ENCODE results near the gene ASCL5. TPM values are rescaled to one million over a fixed set of nuclear protein-coding genes. Genes with fewer than 3 reads are reported as not detected.

Gene ASCL5
- total and polyA plus RNA-seq, 2 of the 13 experiments (the other 11 are each of a cell fraction or from before 2014, with no cell fraction given): not detected

GRCh38 chr1:201065686-201066085 lies 61.3 kb downstream of the ASCL5 start (continued):
- TF ChIP-seq, protein P1, sequence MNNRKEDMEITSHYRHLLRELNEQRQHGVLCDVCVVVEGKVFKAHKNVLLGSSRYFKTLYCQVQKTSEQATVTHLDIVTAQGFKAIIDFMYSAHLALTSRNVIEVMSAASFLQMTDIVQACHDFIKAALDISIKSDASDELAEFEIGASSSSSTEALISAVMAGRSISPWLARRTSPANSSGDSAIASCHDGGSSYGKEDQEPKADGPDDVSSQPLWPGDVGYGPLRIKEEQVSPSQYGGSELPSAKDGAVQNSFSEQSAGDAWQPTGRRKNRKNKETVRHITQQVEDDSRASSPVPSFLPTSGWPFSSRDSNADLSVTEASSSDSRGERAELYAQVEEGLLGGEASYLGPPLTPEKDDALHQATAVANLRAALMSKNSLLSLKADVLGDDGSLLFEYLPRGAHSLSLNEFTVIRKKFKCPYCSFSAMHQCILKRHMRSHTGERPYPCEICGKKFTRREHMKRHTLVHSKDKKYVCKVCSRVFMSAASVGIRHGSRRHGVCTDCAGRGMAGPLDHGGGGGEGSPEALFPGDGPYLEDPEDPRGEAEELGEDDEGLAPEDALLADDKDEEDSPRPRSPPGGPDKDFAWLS (CRISPR knock-in tag; IDR thresholded peaks at IDR 0.05; ENCODE audit: borderline replicate concordance): no peak
- TF ChIP-seq ZKSCAN1 (IDR thresholded peaks at IDR 0.05; ENCODE audit: low read length) (no peak), NR2C2 (CRISPR knock-in tag; IDR thresholded peaks at IDR 0.05; ENCODE audit: borderline replicate concordance) (no peak), HIVEP1 (CRISPR knock-in tag; IDR thresholded peaks at IDR 0.05) (no peak), KLF9 (CRISPR knock-in tag; IDR thresholded peaks at IDR 0.05; ENCODE audit: low read depth) (no peak)
- TF ChIP-seq, protein P2, sequence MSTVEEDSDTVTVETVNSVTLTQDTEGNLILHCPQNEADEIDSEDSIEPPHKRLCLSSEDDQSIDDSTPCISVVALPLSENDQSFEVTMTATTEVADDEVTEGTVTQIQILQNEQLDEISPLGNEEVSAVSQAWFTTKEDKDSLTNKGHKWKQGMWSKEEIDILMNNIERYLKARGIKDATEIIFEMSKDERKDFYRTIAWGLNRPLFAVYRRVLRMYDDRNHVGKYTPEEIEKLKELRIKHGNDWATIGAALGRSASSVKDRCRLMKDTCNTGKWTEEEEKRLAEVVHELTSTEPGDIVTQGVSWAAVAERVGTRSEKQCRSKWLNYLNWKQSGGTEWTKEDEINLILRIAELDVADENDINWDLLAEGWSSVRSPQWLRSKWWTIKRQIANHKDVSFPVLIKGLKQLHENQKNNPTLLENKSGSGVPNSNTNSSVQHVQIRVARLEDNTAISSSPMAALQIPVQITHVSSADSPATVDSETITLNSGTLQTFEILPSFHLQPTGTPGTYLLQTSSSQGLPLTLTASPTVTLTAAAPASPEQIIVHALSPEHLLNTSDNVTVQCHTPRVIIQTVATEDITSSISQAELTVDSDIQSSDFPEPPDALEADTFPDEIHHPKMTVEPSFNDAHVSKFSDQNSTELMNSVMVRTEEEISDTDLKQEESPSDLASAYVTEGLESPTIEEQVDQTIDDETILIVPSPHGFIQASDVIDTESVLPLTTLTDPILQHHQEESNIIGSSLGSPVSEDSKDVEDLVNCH (CRISPR knock-in tag; IDR thresholded peaks at IDR 0.05): no peak

DNA sequence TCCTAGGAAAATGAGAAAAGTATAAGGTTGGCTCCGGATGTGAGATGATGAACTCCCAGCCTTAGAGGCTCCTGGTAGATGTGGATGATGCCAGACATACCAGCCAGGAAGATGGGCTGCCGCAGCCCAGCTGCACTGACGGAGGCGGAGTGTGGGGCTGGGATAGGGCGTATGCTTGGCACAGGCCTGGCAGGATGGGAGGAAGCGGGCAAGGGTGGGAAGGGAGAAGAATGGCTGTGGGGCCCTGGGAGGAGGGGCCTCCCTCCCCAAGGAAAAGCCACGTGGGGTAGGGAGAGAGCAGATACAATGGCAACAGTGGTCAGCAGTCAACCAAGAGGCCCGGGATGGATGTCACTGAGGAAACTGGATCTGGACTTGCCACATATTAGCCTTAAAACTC lies 62.2 kb downstream of the ASCL5 start:
- no peaks in the 10 kb centered on the region for H3K36me3 ChIP-seq (replicated peaks in 1 of 2; ENCODE audit: control insufficient read depth in 1 of 2, insufficient read depth in 2 of 2, low read length in 2 of 2)
- peaks cover 0 to 15% of the 10 kb centered on the region in 2 experiments; a peak in 3 of 5 replicates for H3K27me3 ChIP-seq (ENCODE audit: control insufficient read depth in 1 of 2, insufficient read depth in 2 of 2, low read length in 2 of 2)
- H2AFZ ChIP-seq (ENCODE audit: low read length): no peak overlapping the region
- ATAC-seq (no peak), DNase-seq (ENCODE audit: low spot score) (no peak), FAIRE-seq (no peak)
- no peaks in the 10 kb centered on the region for H3K9me3 ChIP-seq (ENCODE audit: low read length)
- peaks cover 15% of the 10 kb centered on the region for H3K4me1 ChIP-seq (ENCODE audit: insufficient read depth, low read length)
- no peaks in the 10 kb centered on the region for H3K79me2 ChIP-seq (ENCODE audit: insufficient read depth, low read length)
- H3K4me3 ChIP-seq (replicated peaks in 1 of 3; ENCODE audit: insufficient read depth in 1 of 3, low read depth in 2 of 3, low read length in 3 of 3): no peak overlapping the region
- no TSS peak for BruUV-seq (replicated peaks)
- TF ChIP-seq ARNT (IDR thresholded peaks at IDR 0.05) (no peak), MAFG (CRISPR knock-in tag; IDR thresholded peaks at IDR 0.05) (no peak), RFXANK (CRISPR knock-in tag; IDR thresholded peaks at IDR 0.05) (no peak), IRF1 (CRISPR knock-in tag; IDR thresholded peaks at IDR 0.05; ENCODE audit: low read depth) (no peak)
- intact Hi-C loops (cut with micrococcal nuclease; ENCODE audit: unreplicated experiment) (no loop called here), in situ Hi-C loops (cut with HindIII; ENCODE audit: extremely low pct_ligation_motif_present, low pct_unique_long_range_greater_than_20kb) (no loop called here)
- H3K4me2 ChIP-seq (ENCODE audit: low read depth, low read length): no peak overlapping the region
- CTCF ChIA-PET (ENCODE audit: low intra/inter-chr PET ratio, low total read pairs): no interaction called here
- POLR2A ChIA-PET: no interaction called here
- H4K20me1 ChIP-seq (ENCODE audit: insufficient read depth, low read length): no peaks in the 10 kb centered on the region
- 65% methylated on average over 8 of the region's 8 CpGs for WGBS (ENCODE audit: low lambda C conversion rate)
- no peak overlapping the region for H3K9ac ChIP-seq (ENCODE audit: insufficient read depth, low read depth, low read length)
- no peak overlapping the region for H3K27ac ChIP-seq (ENCODE audit: extremely low read length, insufficient read depth, low read length)

Other genes starting within 250 kb of the ASCL5 start
- gene INAVA, start 232.3 kb downstream of the ASCL5 start, total RNA-seq (2016; rRNA removed; fragmentation: Illumina TruSeq; extraction: Trizol): 11.7 and 13.5 TPM in 2 replicates
- gene INAVA, start 232.3 kb downstream of the ASCL5 start, polyA plus RNA-seq (2011; rRNA removed): 6.0 and 6.4 TPM in 2 replicates
- gene KIF21B, start 103.5 kb downstream of the ASCL5 start, total RNA-seq (2016; rRNA removed; fragmentation: Illumina TruSeq; extraction: Trizol): 0.13 and 0.20 TPM in 2 replicates
- 0.17 and 0.22 TPM in 2 replicates for gene KIF21B, start 103.5 kb downstream of the ASCL5 start, polyA plus RNA-seq (2011; rRNA removed)
- gene CACNA1S, start 14.8 kb downstream of the ASCL5 start, total RNA-seq (2016; rRNA removed; fragmentation: Illumina TruSeq; extraction: Trizol): not detected in 2 replicates
- not detected in 2 replicates for gene CACNA1S, start 14.8 kb downstream of the ASCL5 start, polyA plus RNA-seq (2011; rRNA removed)
- 33.6 and 60.9 TPM in 2 replicates for gene TMEM9, start 27.3 kb upstream of the ASCL5 start, total RNA-seq (2016; rRNA removed; fragmentation: Illumina TruSeq; extraction: Trizol)
- 102 and 137 TPM in 2 replicates for gene TMEM9, start 27.3 kb upstream of the ASCL5 start, polyA plus RNA-seq (2011; rRNA removed)
- 0.04 TPM in 1 of 2 replicates, not detected in the other for gene IGFN1, start 63.6 kb upstream of the ASCL5 start, total RNA-seq (2016; rRNA removed; fragmentation: Illumina TruSeq; extraction: Trizol)
- 0.05 and 0.22 TPM in 2 replicates for gene IGFN1, start 63.6 kb upstream of the ASCL5 start, polyA plus RNA-seq (2011; rRNA removed)
- gene PKP1, start 156.3 kb upstream of the ASCL5 start, total RNA-seq (2016; rRNA removed; fragmentation: Illumina TruSeq; extraction: Trizol): not detected in 2 replicates
- gene PKP1, start 156.3 kb upstream of the ASCL5 start, polyA plus RNA-seq (2011; rRNA removed): not detected in 2 replicates